Endothelial cell of umbilical vein (primary cell): ENCODE measurements around the gene RHOF. TPM values are rescaled to one million over a fixed set of nuclear protein-coding genes. Genes with fewer than 3 reads are reported as not detected.
A peak's percentile ranks its signal among the peaks of the same experiment; 100 is the strongest.

Experiments used
- BruUV-seq: library from RNA; stranded (reverse); fragments of 400-500 nt; replicated peaks from 2 replicates; lab custom pipeline; 2021; lab: Mats Ljungman, UMichigan
- CTCF ChIA-PET: fragments of 300-600, 350-600 bp; sonication (Branson Sonifier 250); formaldehyde crosslinking; loops from one replicate; lab custom pipeline; 2021; ENCODE audit warnings: antibody characterized with exemption, inconsistent platforms; lab: Charles Lee
- POLR2A ChIA-PET: fragments of 300-600, 350-600 bp; sonication (Branson Sonifier 250); formaldehyde crosslinking; loops from one replicate; lab custom pipeline; 2021; ENCODE audit warnings: antibody characterized with exemption, inconsistent platforms; lab: Charles Lee
- DNase-seq: peaks from one replicate; pipeline ENCODE4 v3.0.0-alpha.2; 2011; ENCODE audit warnings: low read depth, low spot score
- FAIRE-seq: peaks from 2 replicates; lab custom pipeline; 2011; peaks lifted over from hg19 to GRCh38; lab: Jason Lieb, UNC
- H2AFZ ChIP-seq: 2 replicates; pipeline ENCODE4 v1.6.0; 2012; ENCODE audit warnings: low read depth, low read length, control low read depth, inconsistent platforms
- H3K27ac ChIP-seq: 2 replicates; pipeline ENCODE4 v1.5.1; 2011; ENCODE audit warnings: low read depth, mild to moderate bottlenecking, control low read depth, low read length, moderate library complexity; ENCODE audit not compliant: insufficient read depth
- H3K27me3 ChIP-seq, 2 experiments: 2 replicates each; pipeline versions ENCODE4 v1.6.0 to v1.6.1; 2011; ENCODE audit warnings: low read length in 2 of 2, mixed read lengths in 1 of 2; ENCODE audit not compliant: control insufficient read depth in 2 of 2, insufficient read depth in 2 of 2
- H3K36me3 ChIP-seq, 2 experiments: 2 replicates in 1 of 2; 3 replicates in 1 of 2; pipeline ENCODE4 v1.5.1; 2011; ENCODE audit warnings: low read length in 2 of 2, mild to moderate bottlenecking in 1 of 2, moderate library complexity in 1 of 2; ENCODE audit not compliant: control insufficient read depth in 2 of 2, insufficient read depth in 2 of 2; ENCODE audit errors: extremely low read depth in 1 of 2
- H3K4me1 ChIP-seq: 3 replicates; pipeline ENCODE4 v1.5.1; 2011; ENCODE audit warnings: mild to moderate bottlenecking, low read length; ENCODE audit not compliant: control insufficient read depth, insufficient read depth; ENCODE audit errors: extremely low read depth
- H3K4me2 ChIP-seq: 2 replicates; pipeline ENCODE4 v1.6.1; 2011; ENCODE audit warnings: low read length, control low read depth, mixed read lengths; ENCODE audit not compliant: insufficient read depth
- H3K4me3 ChIP-seq, 3 experiments: fragments of 200-600 bp in 1 of 3; sonication (generic), shearing (Covaris generic) in 1 of 3; replicated peaks in 1 of 3; 2 replicates each; pipeline ENCODE4 v1.5.1; 2011 to 2016; ENCODE audit warnings: control low read depth in 3 of 3, low read length in 3 of 3, mild to moderate bottlenecking in 2 of 3, inconsistent platforms in 1 of 3, low read depth in 1 of 3, moderate library complexity in 1 of 3; ENCODE audit not compliant: insufficient read depth in 1 of 3
- H3K79me2 ChIP-seq: 2 replicates; pipeline ENCODE4 v1.6.0; 2012; ENCODE audit warnings: low read length, inconsistent platforms; ENCODE audit not compliant: control insufficient read depth, insufficient read depth
- H3K9ac ChIP-seq: replicated peaks from 2 replicates; pipeline ENCODE3; 2011; ENCODE audit warnings: low read length, control low read depth; ENCODE audit not compliant: insufficient read depth; ENCODE audit errors: extremely low read depth
- H3K9me1 ChIP-seq: replicated peaks from 3 replicates; pipeline ENCODE4 v1.6.0; 2011; ENCODE audit warnings: mild to moderate bottlenecking, low read length; ENCODE audit not compliant: control insufficient read depth, insufficient read depth; ENCODE audit errors: extremely low read depth
- H3K9me3 ChIP-seq: replicated peaks from 2 replicates; pipeline ENCODE4 v1.5.1; 2012; ENCODE audit warnings: low read length, inconsistent platforms; ENCODE audit not compliant: control insufficient read depth, insufficient read depth
- H4K20me1 ChIP-seq: replicated peaks from 2 replicates; pipeline ENCODE3; 2011; ENCODE audit warnings: mild to moderate bottlenecking, low read length; ENCODE audit not compliant: control insufficient read depth, insufficient read depth; ENCODE audit errors: extremely low read depth
- EZH2 ChIP-seq: IDR thresholded peaks from 2 replicates; pipeline ENCODE4 v1.6.1; 2012; ENCODE audit warnings: borderline replicate concordance, low read depth, mild to moderate bottlenecking, moderate library complexity, low read length, inconsistent platforms; ENCODE audit not compliant: severe bottlenecking
- FOS ChIP-seq: IDR thresholded peaks from 2 replicates; pipeline ENCODE4 v1.6.1; 2011; ENCODE audit warnings: mild to moderate bottlenecking, low read length, moderate library complexity, borderline replicate concordance; ENCODE audit not compliant: insufficient read depth
- GATA2 ChIP-seq: IDR thresholded peaks from 2 replicates; pipeline ENCODE4 v1.7.0; 2011; ENCODE audit warnings: low read depth, mild to moderate bottlenecking, moderate library complexity, mixed read lengths, low read length; ENCODE audit not compliant: insufficient read length, insufficient read depth
- MYC ChIP-seq: IDR thresholded peaks from one replicate; pipeline ENCODE4 v1.6.1; 2011; ENCODE audit warnings: mild to moderate bottlenecking, low read depth, low read length
- POLR2A ChIP-seq: IDR thresholded peaks from 2 replicates; pipeline ENCODE4 v1.6.1; 2012; ENCODE audit warnings: low read depth, mild to moderate bottlenecking, control low read depth, low read length
- POLR2AphosphoS5 ChIP-seq: IDR thresholded peaks from 2 replicates; pipeline ENCODE4 v1.6.1; 2012; ENCODE audit warnings: low read depth, mild to moderate bottlenecking, control low read depth, low read length, moderate library complexity; ENCODE audit not compliant: insufficient read depth
- dilution Hi-C: fragments of 300-500 bp; cut with MboI; formaldehyde crosslinking; loops from one replicate; pipeline ENCODE4 v1.15.0; 2019; ENCODE audit warnings: low sequenced_read_pairs; ENCODE audit not compliant: extremely low pct_ligation_motif_present
- intact Hi-C: fragments of 100-400 bp; cut with micrococcal nuclease; formaldehyde crosslinking; loops from one replicate; pipeline ENCODE4 v1.10.0; 2022
- polyA plus RNA-seq, 4 experiments: library from polyadenylated mRNA; depleted of rRNA in 3 of 4; stranded (reverse) in 3 of 4; unstranded in 1 of 4; fragments of >200 nt; gene quantifications; 2 replicates each; pipeline versions ENCODE4 v1.2.1 to v1.2.3, GENCODE V29; 2011 to 2012; ENCODE audit warnings: missing spikeins in 1 of 4
- total RNA-seq: library from RNA; stranded (reverse); gene quantifications from 2 replicates; pipeline ENCODE4 v1.2.3, GENCODE V29; 2021
- TF ChIP-seq, protein P1 (sequence below), 2 donors: IDR thresholded peaks; 1 replicate in 1 of 2; 2 replicates in 1 of 2; pipeline ENCODE4 v1.5.1; 2011; ENCODE audit warnings: low read length in 2 of 2, mild to moderate bottlenecking in 2 of 2, moderate library complexity in 2 of 2, control low read depth in 1 of 2, inconsistent platforms in 1 of 2, low read depth in 1 of 2; ENCODE audit not compliant: insufficient read depth in 1 of 2; ENCODE audit errors: extremely low read depth in 1 of 2
- TF ChIP-seq, protein P2 (sequence below): IDR thresholded peaks from 2 replicates; pipeline ENCODE4 v1.6.1; 2011; ENCODE audit not compliant: insufficient read depth, insufficient read length

The RHOF gene
- total and polyA plus RNA-seq, 2 donors (not counting 3 experiments of a cell fraction or from before 2014, with no cell fraction given): 9.3 to 22.3 TPM

DNA sequence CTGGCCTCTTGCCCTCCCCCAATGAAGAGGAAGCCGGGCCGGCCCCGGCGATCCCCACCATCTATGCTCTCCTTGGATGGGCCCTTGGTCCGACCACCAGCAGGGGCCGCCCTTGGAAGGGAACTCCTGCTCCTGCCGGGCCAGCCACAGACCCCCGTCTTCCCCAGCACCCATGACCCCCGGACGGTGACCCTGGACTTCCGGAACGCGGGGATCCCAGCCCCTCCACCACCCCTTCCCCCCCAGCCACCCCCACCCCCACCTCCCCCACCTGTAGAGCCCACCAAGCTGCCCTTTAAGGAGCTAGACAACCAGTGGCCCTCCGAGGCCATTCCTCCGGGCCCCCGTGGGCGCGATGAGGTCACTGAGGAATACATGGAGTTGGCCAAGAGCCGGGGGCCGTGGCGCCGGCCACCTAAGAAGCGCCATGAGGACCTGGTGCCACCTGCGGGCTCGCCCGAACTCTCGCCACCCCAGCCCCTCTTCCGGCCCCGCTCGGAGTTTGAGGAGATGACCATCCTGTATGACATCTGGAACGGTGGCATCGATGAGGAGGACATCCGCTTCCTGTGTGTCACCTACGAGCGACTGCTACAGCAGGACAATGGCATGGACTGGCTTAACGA lies 29.7 kb upstream of the RHOF start:
- TF ChIP-seq POLR2AphosphoS5: no peak
- TF ChIP-seq, protein P1, sequence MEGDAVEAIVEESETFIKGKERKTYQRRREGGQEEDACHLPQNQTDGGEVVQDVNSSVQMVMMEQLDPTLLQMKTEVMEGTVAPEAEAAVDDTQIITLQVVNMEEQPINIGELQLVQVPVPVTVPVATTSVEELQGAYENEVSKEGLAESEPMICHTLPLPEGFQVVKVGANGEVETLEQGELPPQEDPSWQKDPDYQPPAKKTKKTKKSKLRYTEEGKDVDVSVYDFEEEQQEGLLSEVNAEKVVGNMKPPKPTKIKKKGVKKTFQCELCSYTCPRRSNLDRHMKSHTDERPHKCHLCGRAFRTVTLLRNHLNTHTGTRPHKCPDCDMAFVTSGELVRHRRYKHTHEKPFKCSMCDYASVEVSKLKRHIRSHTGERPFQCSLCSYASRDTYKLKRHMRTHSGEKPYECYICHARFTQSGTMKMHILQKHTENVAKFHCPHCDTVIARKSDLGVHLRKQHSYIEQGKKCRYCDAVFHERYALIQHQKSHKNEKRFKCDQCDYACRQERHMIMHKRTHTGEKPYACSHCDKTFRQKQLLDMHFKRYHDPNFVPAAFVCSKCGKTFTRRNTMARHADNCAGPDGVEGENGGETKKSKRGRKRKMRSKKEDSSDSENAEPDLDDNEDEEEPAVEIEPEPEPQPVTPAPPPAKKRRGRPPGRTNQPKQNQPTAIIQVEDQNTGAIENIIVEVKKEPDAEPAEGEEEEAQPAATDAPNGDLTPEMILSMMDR (IDR thresholded peaks at IDR 0.05; ENCODE audit: extremely low read depth in 1 of 2, insufficient read depth in 1 of 2, low read depth in 1 of 2, low read length in 2 of 2): peak in 1 of 2 donors; percentile 3
- peaks cover 2% of the 10 kb centered on the region for H3K79me2 ChIP-seq
- FAIRE-seq (no peak), DNase-seq (no peak)
- no TSS peak for BruUV-seq
- ChIA-PET CTCF (interaction anchor here (1.4 to 3.3 kb wide), 3 partner anchors 12 to 29 kb away, joined by 3 to 10 read pairs (median 7); partner anchors contain the start of gene RHOF), POLR2A (no interaction called here)
- intact Hi-C loops (no loop called here), dilution Hi-C loops (no loop called here)
- peaks cover 15 to 39% of the 10 kb centered on the region in 2 experiments for H3K36me3 ChIP-seq
- H3K9me3 ChIP-seq: no peaks in the 10 kb centered on the region
- no peaks in the 10 kb centered on the region for H3K9me1 ChIP-seq
- no peak overlapping the region for H2AFZ ChIP-seq
- no peaks in the 10 kb centered on the region for H4K20me1 ChIP-seq
- H3K4me2 ChIP-seq: no peak overlapping the region
- no peak overlapping the region for H3K27ac ChIP-seq
- H3K27me3 ChIP-seq: no peaks in the 10 kb centered on the region
- H3K9ac ChIP-seq: no peak overlapping the region
- H3K4me3 ChIP-seq: no peak overlapping the region
- H3K4me1 ChIP-seq: no peaks in the 10 kb centered on the region

DNA sequence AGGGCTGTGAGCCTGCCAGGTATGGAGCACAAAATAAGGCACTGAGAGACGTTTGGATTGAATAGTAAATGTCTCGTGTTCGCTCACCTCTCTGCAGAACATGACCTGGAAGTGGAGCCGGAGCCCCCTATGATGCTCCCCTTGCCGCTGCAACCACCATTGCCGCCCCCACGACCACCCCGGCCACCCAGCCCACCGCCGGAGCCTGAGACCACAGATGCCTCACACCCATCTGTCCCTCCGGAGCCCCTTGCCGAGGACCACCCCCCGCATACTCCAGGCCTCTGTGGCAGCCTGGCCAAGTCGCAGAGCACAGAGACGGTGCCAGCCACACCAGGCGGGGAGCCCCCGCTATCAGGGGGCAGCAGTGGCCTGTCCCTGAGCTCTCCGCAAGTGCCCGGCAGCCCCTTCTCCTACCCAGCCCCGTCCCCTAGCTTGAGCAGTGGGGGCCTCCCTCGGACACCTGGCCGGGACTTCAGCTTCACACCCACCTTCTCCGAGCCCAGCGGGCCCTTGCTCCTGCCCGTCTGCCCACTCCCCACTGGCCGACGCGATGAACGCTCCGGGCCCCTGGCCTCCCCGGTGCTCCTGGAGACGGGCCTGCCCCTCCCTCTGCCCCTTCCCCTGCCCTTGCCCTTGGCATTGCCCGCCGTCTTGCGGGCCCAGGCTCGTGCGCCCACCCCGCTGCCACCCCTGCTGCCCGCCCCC lies 29.1 kb upstream of the RHOF start:
- CTCF ChIA-PET: interaction anchor here (2.4 to 3.3 kb wide), 2 partner anchors 11 to 28 kb away, joined by 7 to 10 read pairs; partner anchors contain the start of gene RHOF
- no peak overlapping the region for H3K27ac ChIP-seq
- intact Hi-C loops (no loop called here), dilution Hi-C loops (no loop called here)
- no peaks in the 10 kb centered on the region for H3K4me1 ChIP-seq
- H3K27me3 ChIP-seq: no peaks in the 10 kb centered on the region
- FAIRE-seq: no peak
- POLR2A ChIA-PET: no interaction called here
- DNase-seq: no peak
- no peaks in the 10 kb centered on the region for H4K20me1 ChIP-seq
- BruUV-seq: TSS peak; percentile 42
- H2AFZ ChIP-seq: no peak overlapping the region
- no peak overlapping the region for H3K4me3 ChIP-seq
- no peaks in the 10 kb centered on the region for H3K9me3 ChIP-seq
- peaks cover 2% of the 10 kb centered on the region for H3K79me2 ChIP-seq
- H3K9me1 ChIP-seq: no peaks in the 10 kb centered on the region
- H3K36me3 ChIP-seq: peaks cover 18 to 38% of the 10 kb centered on the region in 2 experiments
- H3K9ac ChIP-seq: no peak overlapping the region
- no peak for TF ChIP-seq EZH2
- TF ChIP-seq GATA2: no peak
- TF ChIP-seq POLR2AphosphoS5: no peak
- TF ChIP-seq, protein P1 (IDR thresholded peaks at IDR 0.05; ENCODE audit: extremely low read depth in 1 of 2, insufficient read depth in 1 of 2, low read depth in 1 of 2, low read length in 2 of 2): no peak
- TF ChIP-seq, protein P2, sequence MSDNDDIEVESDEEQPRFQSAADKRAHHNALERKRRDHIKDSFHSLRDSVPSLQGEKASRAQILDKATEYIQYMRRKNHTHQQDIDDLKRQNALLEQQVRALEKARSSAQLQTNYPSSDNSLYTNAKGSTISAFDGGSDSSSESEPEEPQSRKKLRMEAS: no peak
- no peak for TF ChIP-seq MYC
- no peak for TF ChIP-seq FOS
- TF ChIP-seq POLR2A: no peak
- H3K4me2 ChIP-seq: no peak overlapping the region
